GM03348 (cell line): ENCODE data around the gene PCGF3.
"Not testable (repeated sequence)": the region's sequence is repeated elsewhere in the genome, so short reads cannot be mapped to it uniquely, and the experiment has no call there.

ENCODE experiments used
- DNase-seq: peaks from one replicate; pipeline ENCODE4 v3.0.0; 2012; ENCODE audit warnings: low spot score

Gene PCGF3

GRCh38 chr4:704198-704891, 1.3 kb upstream of the PCGF3 start:
- no peak for DNase-seq

- DNase-seq = no peak
These were observed 708 bp upstream of the PCGF3 start for GRCh38 chr4:704971-705277.

- DNase-seq = not testable (repeated sequence)
These were observed 526 bp downstream of the PCGF3 start for GRCh38 chr4:706083-706633.

GRCh38 chr4:706834-707598, 1.4 kb downstream of the PCGF3 start:
- DNase-seq = no peak

- no peak for DNase-seq
These were observed 2.4 kb downstream of the PCGF3 start for GRCh38 chr4:707929-708630.

GRCh38 chr4:708631-708933, 3.0 kb downstream of the PCGF3 start:
- no peak for DNase-seq

GRCh38 chr4:709348-709747, 3.7 kb downstream of the PCGF3 start:
- no peak for DNase-seq

GRCh38 chr4:710116-710515, 4.5 kb downstream of the PCGF3 start:
- no peak for DNase-seq

- no peak for DNase-seq
These were observed 5.3 kb downstream of the PCGF3 start for GRCh38 chr4:710916-711315.

GRCh38 chr4:712093-712492, 6.5 kb downstream of the PCGF3 start:
- no peak for DNase-seq

GRCh38 chr4:712916-713632, 7.4 kb downstream of the PCGF3 start:
- DNase-seq = no peak

GRCh38 chr4:714087-714486, 8.5 kb downstream of the PCGF3 start:
- no peak for DNase-seq

GRCh38 chr4:717601-718320, 12.1 kb downstream of the PCGF3 start:
- DNase-seq = no peak

GRCh38 chr4:718460-718859, 12.8 kb downstream of the PCGF3 start:
- DNase-seq = no peak

GRCh38 chr4:720111-720860, 14.7 kb downstream of the PCGF3 start:
- no peak for DNase-seq

GRCh38 chr4:721261-722168, 15.9 kb downstream of the PCGF3 start:
- no peak for DNase-seq

- no peak for DNase-seq
These were observed 16.6 kb downstream of the PCGF3 start for GRCh38 chr4:722169-722725.

- no peak for DNase-seq
These were observed 17.3 kb downstream of the PCGF3 start for GRCh38 chr4:722851-723360.

- DNase-seq = no peak
These were observed 18.3 kb downstream of the PCGF3 start for GRCh38 chr4:723751-724530.
